Measurements from ENCODE around the gene KRTAP12-2. TPM values are rescaled to one million over a fixed set of nuclear protein-coding genes. Genes with fewer than 3 reads are reported as not detected.

KRTAP12-2 gene
- total RNA-seq, 4 donors from 2014 or later = not detected

GRCh38 chr21:44711327-44712202 lies 44.8 kb upstream of the KRTAP12-2 start, which contains the start of gene TSPEAR:
Gene TSPEAR, minus strand, starts transcription at chr21:44711572. Its CDS starts 58 bp downstream, at chr21:44711514.
- intact Hi-C loops (cut with DNase I) = no loop called here
- Histone ChIP-seq H3K27me3 (peaks cover 8 to 79% (median 53%) of the 10 kb centered on the region in 4 donors), H3K36me3 (no peaks in the 10 kb centered on the region), H3K4me1 (peaks cover 2 to 42% (median 24%) of the 10 kb centered on the region in 4 donors), H3K9me3 (no peaks in the 10 kb centered on the region), H3K27ac (replicated peaks in 1 of 4) (no peak within 1 kb of the TSS), H3K4me3 (no peak within 1 kb of the TSS)
- WGBS = 5% methylated on average over 26 of the region's 41 CpGs
- TF ChIP-seq POLR2A (IDR thresholded peaks at IDR 0.05; ENCODE audit: low read depth) (no peak), CTCF (IDR thresholded peaks at IDR 0.05) (no peak), POLR2AphosphoS5 (IDR thresholded peaks at IDR 0.05) (no peak), EP300 (IDR thresholded peaks at IDR 0.05) (no peak)
- DNase-seq (ENCODE audit: extremely low spot score) = no peak

- H3K36me3 ChIP-seq = no peaks in the 10 kb centered on the region
- intact Hi-C loops (cut with DNase I) = no loop called here
- H3K9me3 ChIP-seq = no peaks in the 10 kb centered on the region
- 22% methylated on average over 8 of the region's 20 CpGs for WGBS
- no peak overlapping the region for H3K4me3 ChIP-seq
- H3K27ac ChIP-seq (replicated peaks in 1 of 4) = no peak overlapping the region
- TF ChIP-seq POLR2AphosphoS5 (IDR thresholded peaks at IDR 0.05) (no peak), CTCF (IDR thresholded peaks at IDR 0.05) (no peak), EP300 (IDR thresholded peaks at IDR 0.05) (no peak), POLR2A (IDR thresholded peaks at IDR 0.05; ENCODE audit: low read depth) (no peak)
- DNase-seq (ENCODE audit: extremely low spot score) = no peak
- H3K4me1 ChIP-seq = peaks cover 2 to 45% (median 24%) of the 10 kb centered on the region in 4 donors
- H3K27me3 ChIP-seq = peaks cover 8 to 87% (median 60%) of the 10 kb centered on the region in 4 donors
Observed at GRCh38 chr21:44710756-44711326, 44.1 kb upstream of the KRTAP12-2 start.

- Histone ChIP-seq H3K9me3 (no peaks in the 10 kb centered on the region), H3K4me1 (peaks cover 2 to 45% (median 24%) of the 10 kb centered on the region in 4 donors), H3K27me3 (peaks cover 8 to 90% (median 60%) of the 10 kb centered on the region in 4 donors), H3K27ac (replicated peaks in 1 of 4) (no peak overlapping the region), H3K4me3 (no peak overlapping the region), H3K36me3 (no peaks in the 10 kb centered on the region)
- TF ChIP-seq EP300 (IDR thresholded peaks at IDR 0.05) (no peak), POLR2A (IDR thresholded peaks at IDR 0.05; ENCODE audit: low read depth) (no peak), CTCF (IDR thresholded peaks at IDR 0.05) (no peak), POLR2AphosphoS5 (IDR thresholded peaks at IDR 0.05) (no peak)
- DNase-seq (ENCODE audit: extremely low spot score) = no peak
- 8% methylated on average over 10 of the region's 17 CpGs for WGBS
- intact Hi-C loops (cut with DNase I) = no loop called here
Observed at GRCh38 chr21:44710294-44710665, 43.6 kb upstream of the KRTAP12-2 start.

GRCh38 chr21:44709426-44710293 lies 42.9 kb upstream of the KRTAP12-2 start:
- Histone ChIP-seq H3K4me1 (peaks cover 2 to 45% (median 24%) of the 10 kb centered on the region in 4 donors), H3K9me3 (no peaks in the 10 kb centered on the region), H3K27ac (replicated peaks in 1 of 4) (no peak overlapping the region), H3K36me3 (no peaks in the 10 kb centered on the region), H3K27me3 (peaks cover 8 to 92% (median 60%) of the 10 kb centered on the region in 4 donors), H3K4me3 (peak overlapping the region in 1 of 4 donors; percentile 7)
- DNase-seq (ENCODE audit: extremely low spot score) = no peak
- no peak for TF ChIP-seq CTCF (IDR thresholded peaks at IDR 0.05)
- no peak for TF ChIP-seq POLR2A (IDR thresholded peaks at IDR 0.05; ENCODE audit: low read depth)
- no peak for TF ChIP-seq POLR2AphosphoS5 (IDR thresholded peaks at IDR 0.05)
- no peak for TF ChIP-seq EP300 (IDR thresholded peaks at IDR 0.05)
- 9% methylated on average over 31 of the region's 45 CpGs for WGBS
- intact Hi-C loops (cut with DNase I) = no loop called here
